HG03103 (cell line): ENCODE results near the gene JAG2.

Experiments used
- ATAC-seq: cut with Tn5 transposase; IDR thresholded peaks from one replicate; pipeline ENCODE4 v1.9.1; 2021; ENCODE audit warnings: low read depth; ENCODE audit not compliant: unreplicated experiment

Gene JAG2

GRCh38 chr14:105096206-105096875 lies 72.2 kb downstream of the JAG2 start:
- no peak for ATAC-seq

DNA sequence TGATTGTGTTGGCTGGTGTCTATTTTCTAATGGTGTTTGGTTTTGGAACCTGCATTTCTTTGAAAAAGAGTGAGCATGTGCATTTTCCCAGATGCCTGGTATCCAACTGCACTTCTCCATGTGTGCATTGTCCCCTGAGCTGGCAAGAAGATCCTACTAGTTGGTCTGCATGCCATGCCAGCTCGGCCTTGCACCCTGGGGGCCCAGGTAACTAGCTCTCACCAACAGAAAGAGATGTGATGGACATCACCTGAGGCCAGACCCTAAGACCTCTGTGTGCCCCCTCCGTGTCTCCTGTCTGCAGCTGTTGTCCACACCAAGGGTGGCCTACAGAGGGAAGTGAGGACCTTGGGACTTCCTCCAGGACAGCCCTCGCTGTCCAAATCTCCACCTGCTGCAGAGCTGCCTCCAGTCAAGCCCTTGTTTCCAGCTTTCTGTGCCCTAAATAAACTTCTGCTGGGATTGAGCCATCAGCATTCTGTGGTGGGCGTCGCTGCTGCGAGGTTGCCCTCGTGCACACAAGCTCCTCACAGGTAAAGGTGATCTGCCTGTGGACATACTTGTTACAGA lies 73.3 kb downstream of the JAG2 start:
- ATAC-seq = no peak

GRCh38 chr14:105094193-105094907 lies 74.2 kb downstream of the JAG2 start:
- no peak for ATAC-seq

DNA sequence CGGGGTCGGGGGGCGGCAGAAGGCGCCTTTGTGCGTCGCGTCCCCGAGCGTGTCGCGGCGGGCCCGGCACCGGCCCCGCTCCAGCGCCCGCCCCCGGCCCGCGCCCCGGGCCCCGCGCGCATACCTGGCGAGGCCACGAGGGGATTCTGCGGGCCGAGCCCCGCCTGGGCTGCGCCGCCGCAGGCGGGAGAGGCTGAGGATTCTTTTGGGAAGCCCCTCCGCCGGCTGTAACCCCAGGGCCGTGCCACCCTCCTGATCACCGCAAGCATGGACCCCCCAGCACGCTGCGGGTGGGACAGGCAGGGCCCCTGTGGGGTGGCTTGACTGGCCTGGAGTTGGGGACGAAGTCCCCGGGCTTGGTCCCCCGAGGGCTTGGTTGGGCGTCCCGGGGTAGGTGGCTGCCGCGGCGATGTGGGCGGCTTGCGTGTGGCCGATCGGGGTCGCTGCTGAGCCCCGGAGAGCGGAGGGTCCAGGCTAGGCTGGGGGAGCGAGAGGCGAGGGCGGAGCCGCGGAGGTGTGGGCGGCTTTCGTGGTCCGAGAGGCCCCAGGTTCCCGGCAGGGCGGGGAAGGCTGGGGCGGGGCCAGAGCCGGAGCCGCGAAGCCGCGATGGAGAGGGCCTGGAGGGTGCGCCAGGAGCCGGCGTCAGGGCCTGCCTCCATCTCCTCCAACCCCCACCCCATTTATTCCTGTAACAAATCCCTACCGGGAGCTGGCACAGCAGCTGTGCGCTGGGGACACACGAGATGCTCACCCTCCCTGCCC lies 75.0 kb downstream of the JAG2 start:
- ATAC-seq = peak; percentile 54

GRCh38 chr14:105093038-105093430 lies 75.5 kb downstream of the JAG2 start:
- peak; percentile 25 for ATAC-seq

GRCh38 chr14:105092171-105093037 lies 76.2 kb downstream of the JAG2 start:
- ATAC-seq = no peak

DNA sequence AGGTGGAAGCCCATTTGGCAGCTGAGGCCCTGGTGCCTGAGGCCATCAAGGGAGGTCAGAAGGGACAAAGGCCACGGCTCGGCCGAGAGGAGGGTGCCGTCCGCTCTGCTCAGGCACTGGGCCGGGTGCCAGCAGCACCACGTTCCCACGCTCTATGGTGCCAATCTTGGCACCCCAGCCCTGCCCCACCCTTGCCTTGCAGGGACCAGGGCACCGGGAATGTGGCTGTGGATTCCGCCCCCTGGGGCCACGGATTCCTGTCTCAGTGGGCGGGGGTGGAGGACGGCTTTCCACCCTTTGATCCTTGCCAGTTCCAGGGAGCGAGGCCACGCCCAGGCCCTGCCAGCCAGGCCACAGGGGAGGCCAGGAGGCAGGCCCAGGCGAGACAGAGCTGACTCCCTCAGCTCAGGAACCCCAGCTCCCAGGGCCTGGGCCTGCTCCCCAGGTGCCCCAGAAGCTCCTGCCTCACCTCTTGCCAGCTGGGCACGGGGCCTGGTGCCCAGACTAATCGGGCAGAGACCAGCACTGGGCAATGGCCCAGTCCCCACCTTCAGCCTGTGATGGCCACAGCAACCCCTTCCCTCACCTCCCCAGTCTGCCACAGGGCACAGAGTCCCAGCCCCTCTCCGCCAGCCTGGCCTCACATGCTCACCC lies 76.9 kb downstream of the JAG2 start:
- no peak for ATAC-seq

- no peak for ATAC-seq
Observed at GRCh38 chr14:105091054-105091516, 77.5 kb downstream of the JAG2 start.
